ENCODE results near the gene SLC18A2.

GRCh38 chr10:117294039-117294645 lies 53.2 kb downstream of the SLC18A2 start:
- TF ChIP-seq YY1 (IDR thresholded peaks at IDR 0.05; ENCODE audit: low read depth, low read length) (no peak), CHD2 (IDR thresholded peaks at IDR 0.05; ENCODE audit: low read length) (no peak), ZNF274 (IDR thresholded peaks at IDR 0.05; ENCODE audit: borderline replicate concordance, extremely low read depth, low read length) (no peak), CBX8 (IDR thresholded peaks at IDR 0.05; ENCODE audit: borderline replicate concordance, low read depth, low read length) (no peak), SIN3A (conservative IDR thresholded peaks at IDR 0.05 in 1 of 2, IDR thresholded peaks at IDR 0.05 in 1 of 2; ENCODE audit: low read depth in 1 of 2, low read length in 2 of 2) (no peak), TAF1 (IDR thresholded peaks at IDR 0.05; ENCODE audit: low read depth, low read length) (no peak), POLR2A (IDR thresholded peaks at IDR 0.05; ENCODE audit: control extremely low read depth in 1 of 2, low read depth in 2 of 2, low read length in 2 of 2) (no peak), JUN (IDR thresholded peaks at IDR 0.05; ENCODE audit: low read depth, low read length) (no peak), SRF (IDR thresholded peaks at IDR 0.05; ENCODE audit: low read depth, low read length) (no peak), POLR2AphosphoS5 (IDR thresholded peaks at IDR 0.05; ENCODE audit: low read depth, low read length) (no peak), KDM1A (IDR thresholded peaks at IDR 0.05; ENCODE audit: borderline replicate concordance, low read length) (no peak), MAFK (IDR thresholded peaks at IDR 0.05; ENCODE audit: low read depth, low read length) (no peak), EZH2 (IDR thresholded peaks at IDR 0.05; ENCODE audit: low read depth, low read length, severe bottlenecking) (no peak)
- TF ChIP-seq, protein P1, sequence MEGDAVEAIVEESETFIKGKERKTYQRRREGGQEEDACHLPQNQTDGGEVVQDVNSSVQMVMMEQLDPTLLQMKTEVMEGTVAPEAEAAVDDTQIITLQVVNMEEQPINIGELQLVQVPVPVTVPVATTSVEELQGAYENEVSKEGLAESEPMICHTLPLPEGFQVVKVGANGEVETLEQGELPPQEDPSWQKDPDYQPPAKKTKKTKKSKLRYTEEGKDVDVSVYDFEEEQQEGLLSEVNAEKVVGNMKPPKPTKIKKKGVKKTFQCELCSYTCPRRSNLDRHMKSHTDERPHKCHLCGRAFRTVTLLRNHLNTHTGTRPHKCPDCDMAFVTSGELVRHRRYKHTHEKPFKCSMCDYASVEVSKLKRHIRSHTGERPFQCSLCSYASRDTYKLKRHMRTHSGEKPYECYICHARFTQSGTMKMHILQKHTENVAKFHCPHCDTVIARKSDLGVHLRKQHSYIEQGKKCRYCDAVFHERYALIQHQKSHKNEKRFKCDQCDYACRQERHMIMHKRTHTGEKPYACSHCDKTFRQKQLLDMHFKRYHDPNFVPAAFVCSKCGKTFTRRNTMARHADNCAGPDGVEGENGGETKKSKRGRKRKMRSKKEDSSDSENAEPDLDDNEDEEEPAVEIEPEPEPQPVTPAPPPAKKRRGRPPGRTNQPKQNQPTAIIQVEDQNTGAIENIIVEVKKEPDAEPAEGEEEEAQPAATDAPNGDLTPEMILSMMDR (IDR thresholded peaks at IDR 0.05; ENCODE audit: control extremely low read depth in 1 of 3, insufficient read depth in 1 of 3, low read depth in 1 of 3, low read length in 3 of 3) = no peak
